Skeletal muscle satellite cell (primary cell): ENCODE data around the gene RAG1. TPM values are rescaled to one million over a fixed set of nuclear protein-coding genes. Genes with fewer than 3 reads are reported as not detected.
"Not testable (repeated sequence)": the region's sequence is repeated elsewhere in the genome, so short reads cannot be mapped to it uniquely, and the experiment has no call there.

ENCODE experiments used
- H3K27me3 ChIP-seq: 2 replicates; pipeline ENCODE4 v1.7.0; 2013; ENCODE audit warnings: low read length; ENCODE audit not compliant: control insufficient read depth, insufficient read depth
- H3K36me3 ChIP-seq: 2 replicates; pipeline ENCODE4 v1.7.0; 2013; ENCODE audit warnings: mild to moderate bottlenecking, control low read depth, low read length; ENCODE audit not compliant: insufficient read depth
- H3K4me1 ChIP-seq: 2 replicates; pipeline ENCODE4 v1.7.0; 2013; ENCODE audit warnings: low read length; ENCODE audit not compliant: control insufficient read depth, insufficient read depth
- H3K4me2 ChIP-seq: 2 replicates; pipeline ENCODE4 v1.7.0; 2013; ENCODE audit warnings: mild to moderate bottlenecking, low read length
- H3K4me3 ChIP-seq: 2 replicates; pipeline ENCODE4 v1.7.0; 2013; ENCODE audit warnings: low read length
- H3K9ac ChIP-seq: 2 replicates; pipeline ENCODE4 v1.7.0; 2013; ENCODE audit warnings: mild to moderate bottlenecking, low read depth, low read length, moderate library complexity
- H3K9me3 ChIP-seq: replicated peaks from 2 replicates; pipeline ENCODE4 v1.7.0; 2013; ENCODE audit warnings: mild to moderate bottlenecking, control low read depth, low read length
- total RNA-seq: library from RNA; depleted of rRNA; stranded (reverse); fragments of >200 nt; gene quantifications from 2 replicates; pipeline ENCODE4 v1.2.3, GENCODE V29; 2012; rRNA removed

Gene RAG1
- 0.22 and 0.25 TPM in 2 replicates for total RNA-seq

- Histone ChIP-seq H3K4me1 (no peaks in the 10 kb centered on the region), H3K27me3 (peaks cover 82% of the 10 kb centered on the region), H3K4me2 (no peak within 1 kb of the TSS), H3K4me3 (no peak within 1 kb of the TSS), H3K9ac (no peak within 1 kb of the TSS), H3K9me3 (no peaks in the 10 kb centered on the region), H3K36me3 (no peaks in the 10 kb centered on the region)
Observed at GRCh38 chr11:36567694-36568093, at the start of gene RAG1. TSS of gene RAG1 (plus strand) at chr11:36568007. CDS start at chr11:36573305, 5,298 bp downstream.

- Histone ChIP-seq H3K4me2 (no peak overlapping the region), H3K27me3 (peaks cover 12% of the 10 kb centered on the region), H3K36me3 (no peaks in the 10 kb centered on the region), H3K4me3 (no peak overlapping the region), H3K9me3 (no peaks in the 10 kb centered on the region), H3K9ac (no peak overlapping the region), H3K4me1 (no peaks in the 10 kb centered on the region)
Observed at GRCh38 chr11:36530840-36531239, 37.0 kb upstream of the RAG1 start.

DNA sequence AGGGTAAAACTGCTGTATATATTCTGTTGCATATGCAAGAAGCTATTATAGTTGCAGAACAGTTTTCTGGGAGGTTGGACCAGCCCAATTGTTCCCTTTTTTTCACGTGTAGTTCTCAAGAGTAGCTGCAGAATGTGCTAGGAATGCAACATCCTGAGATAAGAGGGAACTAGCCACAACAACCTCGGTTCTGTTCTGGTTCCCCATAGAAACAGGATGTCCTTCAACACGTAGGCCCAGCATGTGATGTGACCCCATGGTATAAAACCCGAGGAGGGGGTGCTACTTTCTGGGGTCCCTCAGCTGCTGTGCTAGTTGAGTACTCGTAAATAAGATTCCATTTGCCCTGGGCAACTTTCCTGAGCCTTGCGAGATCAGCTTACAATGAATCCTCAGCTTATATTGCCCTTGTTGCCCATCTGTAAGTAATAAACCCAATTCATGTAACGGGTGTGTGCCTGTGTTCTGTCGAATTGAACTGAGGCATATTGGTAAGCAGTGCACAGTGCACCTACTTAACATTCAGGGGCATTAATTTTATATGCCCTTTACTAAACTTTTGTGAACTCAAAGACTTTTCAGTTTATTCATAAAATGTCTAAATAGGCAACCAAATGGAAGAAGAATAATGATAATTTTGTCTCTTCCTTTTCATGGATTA, 34.7 kb upstream of the RAG1 start:
- Histone ChIP-seq H3K27me3 (peaks cover 16% of the 10 kb centered on the region), H3K9ac (no peak overlapping the region), H3K4me1 (no peaks in the 10 kb centered on the region), H3K9me3 (no peaks in the 10 kb centered on the region), H3K4me3 (no peak overlapping the region), H3K36me3 (no peaks in the 10 kb centered on the region), H3K4me2 (no peak overlapping the region)

DNA sequence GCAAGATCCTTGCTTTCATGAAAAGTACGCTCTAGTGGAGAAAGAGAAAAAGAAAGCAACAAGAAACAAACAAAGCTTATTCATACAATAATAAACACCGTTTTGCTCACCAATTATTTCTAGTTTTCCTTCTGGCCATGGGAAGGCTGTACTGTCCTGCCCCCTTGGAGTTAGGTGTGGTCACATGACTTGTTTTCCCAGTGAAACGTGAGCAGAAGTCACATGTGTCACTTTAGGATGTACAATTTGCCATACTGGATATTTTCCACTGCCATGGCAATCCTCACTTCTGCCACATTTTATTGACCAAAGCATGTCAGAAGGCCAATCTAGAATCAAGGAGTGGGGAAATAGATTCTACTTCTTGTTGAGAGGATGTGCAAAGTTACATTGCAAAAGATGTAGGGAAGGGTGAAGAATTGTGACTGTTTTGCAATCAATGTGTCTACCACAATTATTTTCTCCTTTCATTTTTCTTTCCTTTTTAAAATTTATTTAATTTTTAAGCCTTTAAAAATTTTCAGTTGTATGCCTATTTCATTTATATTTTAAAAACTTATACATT, 33.4 kb upstream of the RAG1 start:
- Histone ChIP-seq H3K36me3 (no peaks in the 10 kb centered on the region), H3K4me1 (no peaks in the 10 kb centered on the region), H3K4me3 (no peak overlapping the region), H3K9ac (no peak overlapping the region), H3K4me2 (no peak overlapping the region), H3K9me3 (no peaks in the 10 kb centered on the region), H3K27me3 (peaks cover 18% of the 10 kb centered on the region)

DNA sequence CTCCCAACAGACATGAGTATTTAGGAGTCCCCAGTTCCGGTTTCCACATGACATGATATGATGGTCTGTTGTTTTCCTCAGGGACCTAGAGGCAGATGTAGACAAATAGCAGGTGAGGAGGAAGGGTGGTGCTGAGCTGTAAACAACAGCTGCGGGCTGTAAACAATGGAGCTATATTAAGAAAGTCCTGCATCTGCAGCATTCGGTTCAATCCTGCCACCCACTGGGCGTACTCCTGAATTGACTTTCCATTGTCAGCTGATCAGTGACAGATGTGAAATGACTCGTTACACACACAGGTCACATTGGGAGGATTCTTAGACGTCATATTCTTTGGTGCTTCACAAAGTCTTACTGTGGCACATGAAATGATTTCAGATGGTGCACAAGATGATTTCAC, 26.8 kb upstream of the RAG1 start:
- no peaks in the 10 kb centered on the region for H3K36me3 ChIP-seq
- no peaks in the 10 kb centered on the region for H3K4me1 ChIP-seq
- no peaks in the 10 kb centered on the region for H3K9me3 ChIP-seq
- H3K4me2 ChIP-seq, result peak overlapping the region; percentile 21
- H3K4me3 ChIP-seq, result no peak overlapping the region
- H3K9ac ChIP-seq, result no peak overlapping the region
- peaks cover 37% of the 10 kb centered on the region for H3K27me3 ChIP-seq

GRCh38 chr11:36550385-36551115, 17.3 kb upstream of the RAG1 start:
- no peaks in the 10 kb centered on the region for H3K36me3 ChIP-seq
- no peaks in the 10 kb centered on the region for H3K9me3 ChIP-seq
- no peak overlapping the region for H3K4me3 ChIP-seq
- no peak overlapping the region for H3K9ac ChIP-seq
- no peaks in the 10 kb centered on the region for H3K4me1 ChIP-seq
- peaks cover 3% of the 10 kb centered on the region for H3K27me3 ChIP-seq
- H3K4me2 ChIP-seq, result no peak overlapping the region

GRCh38 chr11:36557390-36557789, 10.4 kb upstream of the RAG1 start:
- H3K9ac ChIP-seq, H3K4me1 ChIP-seq, H3K36me3 ChIP-seq, H3K4me2 ChIP-seq, H3K4me3 ChIP-seq, H3K9me3 ChIP-seq: not testable (repeated sequence)
- peaks cover 37% of the 10 kb centered on the region for H3K27me3 ChIP-seq

- H3K4me1 ChIP-seq, result no peaks in the 10 kb centered on the region
- H3K4me2 ChIP-seq, result no peak overlapping the region
- H3K27me3 ChIP-seq, result peaks cover 43% of the 10 kb centered on the region
- no peak overlapping the region for H3K4me3 ChIP-seq
- H3K9me3 ChIP-seq, result no peaks in the 10 kb centered on the region
- no peaks in the 10 kb centered on the region for H3K36me3 ChIP-seq
- no peak overlapping the region for H3K9ac ChIP-seq
Observed at GRCh38 chr11:36557991-36558390, 9.8 kb upstream of the RAG1 start.

DNA sequence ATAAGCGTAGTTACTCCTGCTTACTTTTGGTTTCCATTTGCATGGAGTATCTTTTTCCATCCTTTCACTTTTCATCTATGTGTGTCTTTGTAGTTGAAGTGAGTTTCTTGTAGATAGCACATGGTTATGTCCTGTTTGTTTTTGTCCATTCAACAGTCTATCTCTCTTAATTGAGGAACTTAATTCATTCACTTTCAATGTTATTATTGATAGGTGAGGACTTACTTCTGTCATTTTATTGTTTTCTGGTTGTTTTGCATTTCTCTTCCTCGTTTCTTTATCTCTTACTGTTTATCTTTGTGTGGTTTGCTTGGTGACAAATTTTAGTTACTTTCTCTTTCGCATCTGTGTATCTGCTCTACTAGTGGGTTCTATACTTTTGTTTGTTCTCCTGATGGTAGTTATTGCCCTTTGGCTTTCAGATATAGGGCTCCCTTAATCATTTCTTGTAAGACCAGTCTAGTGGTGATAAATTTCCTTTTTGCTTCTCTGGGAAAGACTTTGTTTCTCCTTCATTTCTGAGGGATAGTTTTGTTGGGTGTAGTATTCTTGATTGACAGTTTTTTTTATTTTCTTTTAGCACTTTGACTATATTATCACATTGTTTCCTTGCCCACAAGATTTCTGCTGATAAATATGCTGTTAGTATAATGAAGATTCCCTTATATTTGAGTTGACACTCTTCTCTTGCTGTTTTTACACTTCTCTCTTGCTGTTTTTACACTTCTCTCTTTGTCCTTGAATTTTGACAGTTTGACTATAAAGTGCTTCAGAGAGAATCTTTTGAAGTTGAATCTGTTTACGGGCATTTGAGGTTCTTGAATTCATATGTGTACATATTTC, 9.0 kb upstream of the RAG1 start:
- Histone ChIP-seq H3K27me3 (peaks cover 49% of the 10 kb centered on the region), H3K9ac (no peak overlapping the region), H3K4me1 (no peaks in the 10 kb centered on the region), H3K9me3 (no peaks in the 10 kb centered on the region), H3K4me2 (no peak overlapping the region), H3K36me3 (no peaks in the 10 kb centered on the region), H3K4me3 (no peak overlapping the region)

GRCh38 chr11:36564376-36565030, 3.3 kb upstream of the RAG1 start:
- Histone ChIP-seq H3K4me2 (peak overlapping the region; percentile 89), H3K4me3 (peak overlapping the region; percentile 64), H3K27me3 (peaks cover 82% of the 10 kb centered on the region), H3K9ac (no peak overlapping the region), H3K4me1 (no peaks in the 10 kb centered on the region), H3K9me3 (no peaks in the 10 kb centered on the region), H3K36me3 (no peaks in the 10 kb centered on the region)
